ENCODE data around the gene RAPGEF4. TPM values are rescaled to one million over a fixed set of nuclear protein-coding genes. Genes with fewer than 3 reads are reported as not detected.

Gene RAPGEF4
- total and polyA plus RNA-seq, 9 of the 15 experiments (the other 6 are each of a cell fraction or from before 2014, with no cell fraction given): 0.04 to 0.33 (median 0.13) TPM; not detected in 6

GRCh38 chr2:173053043-173053699 is 317.5 kb downstream of the RAPGEF4 start (continued):
- TF ChIP-seq FOXP1 (CRISPR knock-in tag; IDR thresholded peaks at IDR 0.05) (no peak), UBTF (IDR thresholded peaks at IDR 0.05; ENCODE audit: borderline replicate concordance in 1 of 2, low read depth in 2 of 2, low read length in 2 of 2) (no peak)

- Histone ChIP-seq H3K4me3 (no peak overlapping the region), H3K4me1 (replicated peaks in 1 of 2; ENCODE audit: control insufficient read depth in 2 of 2, insufficient read depth in 2 of 2, low read length in 2 of 2) (no peaks in the 10 kb centered on the region), H3K27ac (ENCODE audit: extremely low read depth, low read depth, low read length) (no peak overlapping the region), H3K9me3 (replicated peaks; ENCODE audit: control insufficient read depth, insufficient read depth, low read depth, low read length) (no peaks in the 10 kb centered on the region), H3K79me2 (ENCODE audit: control insufficient read depth, insufficient read depth, low read length) (no peaks in the 10 kb centered on the region), H3K9me1 (ENCODE audit: control insufficient read depth, insufficient read depth, low read length) (no peaks in the 10 kb centered on the region), H2AFZ (ENCODE audit: low read depth, low read length) (no peak overlapping the region), H3K4me2 (ENCODE audit: insufficient read depth, low read length) (no peak overlapping the region), H3K27me3 (ENCODE audit: control insufficient read depth in 2 of 2, insufficient read depth in 2 of 2, low read length in 2 of 2) (peaks cover 34 to 38% of the 10 kb centered on the region in 2 experiments), H4K20me1 (replicated peaks; ENCODE audit: control insufficient read depth, insufficient read depth, low read length) (no peaks in the 10 kb centered on the region), H3K9ac (ENCODE audit: insufficient read depth in 1 of 2, low read depth in 2 of 2, low read length in 2 of 2) (no peak overlapping the region), H3K36me3 (ENCODE audit: control insufficient read depth, insufficient read depth, low read length) (no peaks in the 10 kb centered on the region)
- FAIRE-seq (no peak), DNase-seq (ENCODE audit: extremely low read depth in 1 of 4, low spot score in 3 of 4) (no peak), ATAC-seq (no peak)
- intact Hi-C loops (cut with micrococcal nuclease): no loop called here
- ChIA-PET POLR2A (no interaction called here), CTCF (ENCODE audit: low intra/inter-chr PET ratio) (no interaction called here)
- WGBS (ENCODE audit: insufficient coverage, low coverage, missing lambda C conversion rate): 3% methylated on average over 3 of the region's 3 CpGs
- no peak for TF ChIP-seq PRPF4 (IDR thresholded peaks at IDR 0.05; ENCODE audit: insufficient read depth, low read depth, low read length, poor library complexity, severe bottlenecking)
- no peak for TF ChIP-seq HOXB6 (CRISPR knock-in tag; IDR thresholded peaks at IDR 0.05; ENCODE audit: borderline replicate concordance)
- in situ Hi-C loops (cut with MboI): no loop called here
- BruUV-seq (replicated peaks): no TSS peak
These were observed 318.8 kb downstream of the RAPGEF4 start for GRCh38 chr2:173054466-173054865.

Data from K562 (cell line).